Hematopoietic multipotent progenitor cell treated with erythropoietin and hydrocortisone succinate and interleukin-3 and kit ligand, for 17 days (in vitro differentiated cells): ENCODE results near the gene OR2B3.
"Not testable (repeated sequence)": the region's sequence is repeated elsewhere in the genome, so short reads cannot be mapped to it uniquely, and the experiment has no call there.

Experiments used
- DNase-seq: peaks from one replicate; pipeline ENCODE4 v3.0.0-alpha.2; 2015; ENCODE audit warnings: low spot score

OR2B3 gene, protein sequence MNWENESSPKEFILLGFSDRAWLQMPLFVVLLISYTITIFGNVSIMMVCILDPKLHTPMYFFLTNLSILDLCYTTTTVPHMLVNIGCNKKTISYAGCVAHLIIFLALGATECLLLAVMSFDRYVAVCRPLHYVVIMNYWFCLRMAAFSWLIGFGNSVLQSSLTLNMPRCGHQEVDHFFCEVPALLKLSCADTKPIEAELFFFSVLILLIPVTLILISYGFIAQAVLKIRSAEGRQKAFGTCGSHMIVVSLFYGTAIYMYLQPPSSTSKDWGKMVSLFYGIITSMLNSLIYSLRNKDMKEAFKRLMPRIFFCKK

DNA sequence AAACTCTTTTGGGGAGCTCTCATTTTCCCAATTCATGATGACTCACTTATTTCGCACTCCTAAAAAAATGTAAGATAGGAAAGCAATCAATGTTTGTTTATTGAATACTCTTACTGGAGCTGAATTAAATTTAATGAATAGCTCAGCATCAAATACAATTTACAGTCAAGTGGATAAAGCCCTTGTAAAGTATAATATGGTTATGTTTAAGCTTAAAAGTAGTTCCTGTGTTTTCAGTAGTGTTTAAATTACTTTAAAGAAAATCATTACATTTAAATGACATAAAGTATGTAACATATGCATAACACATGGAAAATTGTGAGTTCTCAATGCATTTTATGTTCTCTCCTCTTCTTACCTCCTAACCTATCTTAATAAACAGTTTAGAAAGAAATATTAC is at the start of gene OR2B3:
TSS of gene OR2B3 (minus strand) at position 101 of the 400 bp plus-strand sequence. CDS start at position 36, 65 bp downstream.
- DNase-seq: no peak

DNA sequence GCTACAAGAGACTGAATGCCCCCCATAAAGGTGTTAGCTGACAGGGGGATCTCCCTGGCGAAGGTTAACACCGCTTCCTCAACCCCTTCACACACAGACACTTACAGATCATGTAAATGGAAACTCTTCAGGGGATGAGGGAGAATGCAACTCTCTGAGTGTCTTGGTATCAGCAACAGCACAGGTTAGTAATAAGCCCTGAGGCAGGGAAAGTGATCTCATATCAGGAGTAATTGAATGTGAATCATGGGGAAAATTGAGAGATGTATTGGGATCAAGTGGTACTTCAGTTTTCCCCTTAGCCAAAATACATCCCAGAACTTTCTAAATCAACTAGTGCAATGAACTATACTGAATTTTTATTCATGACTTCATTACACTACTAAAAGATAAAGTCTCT is 44.6 kb upstream of the OR2B3 start:
- DNase-seq: no peak

DNA sequence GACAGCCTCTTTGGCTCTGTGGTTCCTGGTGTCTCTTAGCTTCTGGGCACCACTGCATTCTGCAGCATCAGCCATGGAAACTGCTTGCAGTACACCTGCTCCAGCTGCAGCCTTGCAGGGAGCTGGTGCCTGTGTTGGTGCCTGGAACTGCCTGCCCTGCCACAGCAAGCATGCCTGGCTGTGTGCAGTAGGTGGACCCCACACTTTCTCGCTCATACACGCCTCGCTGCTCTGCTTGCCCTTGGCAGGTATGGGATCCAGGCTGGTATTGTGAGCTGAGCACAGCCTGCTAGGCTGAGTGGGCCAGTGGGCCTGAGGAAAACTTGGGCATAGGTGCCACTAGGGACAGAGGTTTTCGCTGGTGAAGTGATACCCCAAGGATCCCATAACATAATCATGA is 43.5 kb upstream of the OR2B3 start:
- no peak for DNase-seq

DNA sequence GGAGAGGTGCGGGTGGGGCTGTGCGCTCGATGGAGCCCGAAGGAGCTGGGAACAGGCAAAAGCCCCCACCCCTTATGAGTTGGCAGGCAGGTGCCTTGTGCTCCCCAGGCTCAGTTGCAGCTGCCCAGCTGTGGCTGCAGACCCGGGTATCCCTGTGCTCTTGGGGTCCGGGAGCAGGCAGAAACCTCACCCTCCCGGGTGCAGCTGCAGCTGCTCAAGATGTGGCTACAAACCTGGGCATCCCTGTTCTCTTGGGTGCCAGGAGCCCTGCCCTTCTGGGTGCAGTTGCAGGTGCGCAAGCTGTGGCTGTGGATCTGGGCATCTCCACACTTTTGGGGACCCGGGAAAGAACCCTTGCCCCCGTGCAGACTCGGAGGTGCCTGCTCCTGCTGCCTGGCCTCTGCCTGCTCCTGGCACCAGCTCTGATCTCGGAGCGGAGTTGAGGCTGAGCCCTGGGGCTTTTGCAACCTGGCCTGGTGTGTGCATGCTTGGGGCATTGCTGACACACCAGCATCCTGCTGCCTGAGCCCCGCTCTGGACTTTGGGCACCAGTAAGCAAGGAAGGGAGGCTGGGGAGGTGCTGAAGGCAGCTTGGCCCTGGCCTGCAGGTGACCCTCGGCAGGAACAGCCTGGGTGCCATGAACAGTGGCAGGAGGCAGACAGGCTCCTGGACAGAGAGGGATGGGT is 42.4 kb upstream of the OR2B3 start:
- DNase-seq: no peak

DNA sequence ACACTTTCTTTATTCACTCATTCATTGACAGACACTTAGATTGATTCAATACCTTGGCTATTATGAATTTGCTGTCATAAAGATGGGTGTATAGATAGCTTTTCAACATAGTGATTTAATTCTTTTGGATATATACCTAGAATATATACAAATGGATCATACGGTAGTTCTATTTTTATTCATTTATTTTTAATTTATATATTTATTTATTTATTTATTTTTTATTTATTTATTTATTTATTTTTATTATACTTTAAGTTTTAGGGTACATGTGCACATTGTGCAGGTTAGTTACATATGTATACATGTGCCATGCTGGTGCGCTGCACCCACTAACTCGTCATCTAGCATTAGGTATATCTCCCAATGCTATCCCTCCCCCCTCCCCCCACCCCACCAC is 27.9 kb upstream of the OR2B3 start:
- not testable (repeated sequence) for DNase-seq

DNA sequence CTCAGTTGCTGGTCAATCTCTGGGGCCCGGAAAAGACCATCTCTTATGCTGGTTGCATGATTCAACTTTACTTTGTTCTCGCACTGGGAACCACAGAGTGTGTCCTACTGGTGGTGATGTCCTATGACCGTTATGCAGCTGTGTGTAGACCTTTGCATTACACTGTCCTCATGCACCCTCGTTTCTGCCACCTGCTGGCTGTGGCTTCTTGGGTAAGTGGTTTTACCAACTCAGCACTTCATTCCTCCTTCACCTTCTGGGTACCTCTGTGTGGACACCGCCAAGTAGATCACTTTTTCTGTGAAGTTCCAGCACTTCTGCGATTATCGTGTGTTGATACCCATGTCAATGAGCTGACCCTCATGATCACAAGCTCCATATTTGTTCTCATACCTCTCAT is 25.0 kb upstream of the OR2B3 start:
- no peak for DNase-seq

DNA sequence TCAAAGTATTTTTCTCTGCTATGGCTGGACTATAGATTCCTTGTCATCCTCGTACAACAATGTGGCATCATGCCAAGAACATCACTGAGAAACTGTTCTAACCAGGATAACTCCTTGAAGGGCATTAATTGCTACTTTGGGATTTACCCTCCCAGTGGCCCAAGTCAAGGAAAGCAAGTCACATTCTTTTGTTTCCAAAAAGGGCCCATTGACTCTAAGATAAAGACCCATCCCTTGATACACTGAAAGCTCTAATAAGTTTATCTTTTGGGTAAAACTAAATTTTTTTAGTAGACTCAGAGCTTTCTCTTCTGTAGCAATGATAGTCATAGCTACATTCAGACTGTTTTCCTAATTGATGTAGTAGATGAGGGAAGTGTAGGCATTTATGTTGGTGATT is 20.6 kb upstream of the OR2B3 start, which contains the start of gene OR2J3:
TSS of gene OR2J3 (plus strand) at position 301 of the 400 bp plus-strand sequence. CDS start 3,833 bp downstream, outside the sequence.
- DNase-seq: no peak

DNA sequence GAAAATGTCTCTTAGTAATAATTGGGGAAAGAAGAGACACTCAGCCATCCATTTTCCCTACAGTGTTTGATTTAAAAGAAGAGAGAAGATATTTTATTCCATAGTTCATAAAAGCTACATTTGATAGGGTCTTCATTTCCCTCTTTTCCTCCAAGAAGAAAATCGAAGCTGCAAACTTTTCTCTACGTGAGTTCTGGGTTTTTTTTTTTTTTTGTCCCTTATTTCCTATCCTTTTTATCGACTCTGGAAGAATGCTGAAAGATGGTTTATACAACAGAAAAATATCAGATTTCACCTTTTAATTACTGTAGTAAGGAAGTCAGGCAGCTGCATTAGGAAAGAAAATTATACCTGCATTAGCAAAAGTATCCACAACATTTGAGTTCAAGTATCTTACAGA is 12.1 kb upstream of the OR2B3 start, which contains the start of gene OR2J1:
TSS of gene OR2J1 (plus strand) at position 301 of the 400 bp plus-strand sequence. CDS start 1,453 bp downstream, outside the sequence.
- no peak for DNase-seq

DNA sequence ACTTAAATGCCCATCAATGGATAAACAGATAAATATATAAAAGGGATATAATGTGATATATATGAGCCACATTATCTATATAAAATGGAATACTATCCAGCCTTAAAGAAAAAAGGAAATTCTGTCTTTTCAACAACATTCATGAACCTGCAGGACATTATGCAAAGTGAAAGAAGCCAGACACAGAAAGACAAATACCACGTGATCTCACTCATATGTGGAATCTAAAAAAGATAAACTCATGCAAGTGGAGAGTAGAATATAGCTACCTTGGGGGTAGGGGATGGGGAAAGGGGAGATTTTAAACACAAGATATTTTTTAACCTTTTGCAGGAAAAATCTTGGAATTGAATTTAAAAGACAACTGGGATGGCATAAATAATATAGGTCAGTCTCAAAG is 10.7 kb upstream of the OR2B3 start:
- no peak for DNase-seq

DNA sequence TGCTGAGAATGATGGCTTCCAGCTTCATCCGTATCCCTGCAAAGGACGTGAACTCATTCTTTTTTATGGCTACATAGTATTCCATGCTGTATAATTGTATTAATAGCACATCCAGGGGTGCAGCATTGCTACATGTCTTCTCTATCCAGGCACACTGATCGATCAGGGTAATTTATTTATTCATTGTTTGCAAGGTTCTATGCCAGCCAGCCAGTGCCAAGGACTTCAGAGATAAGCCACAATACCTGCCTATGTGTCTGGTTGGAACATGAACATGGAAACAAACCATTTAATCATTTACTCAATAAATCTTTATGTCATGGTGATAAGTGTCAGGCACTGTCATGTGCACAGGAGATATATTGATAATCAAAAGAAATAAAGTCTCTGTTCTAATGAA is 5.8 kb upstream of the OR2B3 start:
- no peak for DNase-seq

DNA sequence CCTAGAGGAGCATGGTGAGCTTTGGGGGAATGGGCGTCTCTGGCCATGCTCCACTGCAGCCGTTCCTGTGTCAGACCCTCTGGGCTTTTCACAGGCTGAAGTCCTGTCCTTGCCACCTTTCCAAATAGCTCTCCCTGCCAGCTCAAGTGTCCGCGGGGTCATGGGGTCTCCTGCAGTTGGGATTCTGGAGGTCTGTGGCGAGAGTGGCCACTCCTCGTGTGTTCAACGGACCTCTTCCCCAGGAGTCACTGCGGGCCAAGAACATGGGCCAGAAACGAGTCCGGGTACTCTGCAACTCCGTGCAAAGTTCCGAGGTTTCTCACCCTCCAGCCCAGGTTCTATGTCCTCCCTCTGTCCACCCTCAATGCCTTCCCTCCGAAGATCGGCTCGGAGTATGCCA is 4.7 kb downstream of the OR2B3 start:
- no peak for DNase-seq

DNA sequence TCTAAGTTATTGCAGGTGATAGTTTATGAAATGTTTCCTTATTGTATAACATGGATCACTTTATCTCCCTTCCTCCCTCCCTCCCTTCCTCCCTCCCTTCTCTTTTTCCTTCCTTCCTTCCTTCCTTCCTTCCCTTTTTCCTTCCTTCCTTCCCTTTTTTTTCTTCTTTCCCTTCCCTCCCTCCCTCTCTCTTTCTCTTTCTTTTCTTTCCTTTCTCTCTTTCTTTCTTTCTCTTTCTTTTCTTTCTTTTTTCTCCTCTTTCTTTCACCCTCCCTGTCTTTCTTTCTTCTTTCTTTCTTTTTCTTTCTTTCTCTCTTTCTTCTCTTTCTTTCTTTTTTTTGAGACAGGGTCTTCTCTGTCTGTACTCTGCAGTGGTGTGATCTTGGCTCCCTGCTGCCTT is 5.8 kb downstream of the OR2B3 start:
- no peak for DNase-seq

DNA sequence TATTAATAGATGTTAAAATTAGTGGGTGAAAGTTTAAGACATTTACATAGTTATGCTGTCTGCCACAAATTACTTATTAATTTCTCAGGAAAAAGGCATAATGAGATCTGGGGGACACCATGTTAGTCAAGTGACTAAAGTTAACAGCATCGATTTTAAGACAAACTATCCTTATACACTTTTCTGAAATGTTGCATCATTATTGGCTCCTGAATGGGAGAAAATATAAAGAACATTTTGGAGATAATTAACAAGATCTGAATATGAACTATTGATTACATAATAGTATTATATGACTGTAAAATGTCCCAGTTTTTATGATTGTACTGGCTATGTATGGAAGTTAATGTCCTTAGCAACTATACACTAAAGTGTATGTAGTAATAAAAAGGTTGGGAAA is 7.9 kb downstream of the OR2B3 start:
- no peak for DNase-seq

DNA sequence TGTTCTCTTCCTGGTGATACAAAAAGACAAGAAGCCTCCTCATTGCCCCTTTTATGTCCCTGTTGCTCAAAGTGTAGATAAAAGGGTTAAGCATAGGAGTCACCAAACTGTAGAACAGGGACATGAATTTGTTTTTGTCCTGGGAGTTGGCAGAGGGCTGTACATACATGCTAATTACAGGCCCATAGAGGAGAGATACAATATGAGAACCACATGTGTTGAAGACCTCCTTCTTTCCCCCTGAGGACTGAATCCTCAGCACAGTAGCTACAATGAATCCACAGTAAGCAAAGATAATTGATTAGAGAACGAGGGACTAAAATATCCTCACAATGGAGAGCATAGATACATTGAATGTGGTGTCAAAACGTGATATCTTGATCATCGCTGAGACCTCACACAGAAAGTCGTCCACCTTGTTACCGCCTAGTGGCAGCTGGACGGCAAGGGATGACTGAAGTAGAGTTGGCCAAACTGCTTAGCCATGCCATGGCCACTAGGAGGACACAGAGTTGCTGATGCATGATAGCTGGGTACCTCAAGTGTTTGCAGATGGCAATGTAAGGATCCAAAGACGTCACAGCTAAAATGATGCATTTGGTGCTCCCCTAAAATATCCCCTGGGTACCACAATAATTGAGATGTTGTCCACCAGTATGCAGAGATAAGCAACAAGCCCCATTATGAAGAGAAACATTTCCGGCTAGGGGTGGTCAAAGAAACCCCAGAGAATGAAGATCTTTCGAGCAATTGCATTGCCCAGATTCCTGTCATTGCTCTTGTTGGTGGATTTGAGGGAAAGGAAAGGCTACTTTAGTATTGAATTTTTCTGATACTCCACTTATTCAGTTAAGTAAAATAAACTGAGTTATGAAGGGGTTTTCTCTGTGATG is 15.0 kb downstream of the OR2B3 start:
- DNase-seq: no peak

DNA sequence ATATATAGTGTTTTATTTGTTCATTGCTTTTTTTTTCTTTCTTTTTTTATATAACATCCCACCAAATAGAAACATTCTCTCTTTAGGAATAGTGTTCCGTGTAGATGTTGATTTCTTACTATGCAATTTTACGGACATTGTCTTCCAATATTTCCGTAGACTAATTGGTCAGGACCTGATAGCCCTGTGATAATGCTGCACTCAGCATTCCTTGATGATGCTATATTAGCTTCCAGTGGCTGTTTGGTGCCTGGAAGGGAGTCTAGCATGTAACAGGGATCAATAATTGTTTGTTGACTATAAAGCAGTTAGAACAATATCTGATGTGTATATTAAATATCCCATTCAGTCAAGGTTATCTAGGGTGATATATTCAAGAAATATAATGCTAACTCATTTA is 35.4 kb downstream of the OR2B3 start:
- no peak for DNase-seq

DNA sequence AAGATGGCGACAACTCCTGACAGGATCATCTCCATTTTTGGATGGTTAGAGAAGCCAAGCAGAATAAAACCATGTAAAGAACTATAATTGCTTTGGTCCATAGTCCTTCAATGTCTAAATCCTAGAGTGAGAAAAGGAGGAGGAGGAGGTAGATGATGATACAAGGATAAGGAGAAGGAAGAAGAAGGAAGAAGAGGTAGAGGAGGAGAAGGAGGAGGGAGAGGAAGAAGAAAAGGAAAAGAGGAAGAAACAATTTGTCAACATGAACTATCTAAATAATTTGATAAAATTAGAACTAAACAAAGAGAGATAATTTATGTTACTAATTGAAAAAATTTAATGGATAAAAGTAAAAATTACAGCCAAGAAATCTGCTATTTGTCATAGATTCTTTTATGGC is 42.0 kb downstream of the OR2B3 start, which contains the start of gene OR2W1:
TSS of gene OR2W1 (minus strand) at position 101 of the 400 bp plus-strand sequence. CDS start at position 101, 0 bp downstream.
- no peak for DNase-seq
